K562 (cell line): ENCODE measurements around the gene AGA. TPM values are rescaled to one million over a fixed set of nuclear protein-coding genes. Genes with fewer than 3 reads are reported as not detected.

Experiments
- ATAC-seq: fragments of 200-7000 bp; cut with Tn5 transposase; 3 replicates; pipeline ENCODE4 v1.9.1; 2020; ENCODE audit warnings: moderate library complexity
- BruUV-seq: library from RNA; stranded (reverse); fragments of 400-500 nt; replicated peaks from 2 replicates; lab custom pipeline; 2021; lab: Mats Ljungman, UMichigan
- CTCF ChIA-PET: fragments of 300-600 bp; formaldehyde crosslinking; extraction: SDS; loops from one replicate; lab custom pipeline; 2021; ENCODE audit warnings: low intra/inter-chr PET ratio; lab: Yijun Ruan, JAX
- POLR2A ChIA-PET: fragments of 300-600, 350-650 bp; sonication (Branson Sonifier 250); formaldehyde crosslinking; extraction: SDS; loops from one replicate; lab custom pipeline; 2021; ENCODE audit warnings: antibody characterized with exemption, inconsistent platforms; lab: Yijun Ruan, JAX
- DNase-seq, 4 experiments: peaks; one replicate each; pipeline versions ENCODE4 v3.0.0 to v3.0.0-alpha.2; 2011 to 2018; ENCODE audit warnings: low spot score in 3 of 4, mixed read lengths in 3 of 4; ENCODE audit errors: extremely low read depth in 1 of 4
- FAIRE-seq: peaks from 2 replicates; lab custom pipeline; 2011; peaks lifted over from hg19 to GRCh38; lab: Jason Lieb, UNC
- H2AFZ ChIP-seq: 2 replicates; pipeline ENCODE4 v1.6.0; 2011; ENCODE audit warnings: low read depth, low read length, control low read depth, inconsistent platforms
- H3K27ac ChIP-seq: fragments of 200-600 bp; 3 replicates; pipeline ENCODE4 v1.8.0; 2011; ENCODE audit warnings: low read depth, mild to moderate bottlenecking, control low read depth, inconsistent platforms, low read length, moderate library complexity, mixed read lengths; ENCODE audit errors: extremely low read depth
- H3K27me3 ChIP-seq, 2 experiments: fragments of 300-600 bp in 1 of 2; 2 replicates in 1 of 2; 3 replicates in 1 of 2; pipeline versions ENCODE4 v1.6.0 to v1.8.0; 2011; ENCODE audit warnings: inconsistent platforms in 2 of 2, low read length in 2 of 2, mild to moderate bottlenecking in 1 of 2, mixed read lengths in 1 of 2, moderate library complexity in 1 of 2; ENCODE audit not compliant: control insufficient read depth in 2 of 2, insufficient read depth in 2 of 2
- H3K36me3 ChIP-seq: fragments of 300-600 bp; 3 replicates; pipeline ENCODE4 v1.8.0; 2011; ENCODE audit warnings: mild to moderate bottlenecking, low read length, inconsistent platforms; ENCODE audit not compliant: control insufficient read depth, insufficient read depth
- H3K4me1 ChIP-seq, 2 experiments: fragments of 200-600 bp in 1 of 2; replicated peaks in 1 of 2; 2 replicates in 1 of 2; 3 replicates in 1 of 2; pipeline versions ENCODE4 v1.5.1 to v1.8.0; 2011; ENCODE audit warnings: inconsistent platforms in 2 of 2, low read length in 2 of 2, mild to moderate bottlenecking in 1 of 2, mixed read lengths in 1 of 2, moderate library complexity in 1 of 2; ENCODE audit not compliant: control insufficient read depth in 2 of 2, insufficient read depth in 2 of 2
- H3K4me2 ChIP-seq: 2 replicates; pipeline ENCODE4 v1.6.1; 2011; ENCODE audit warnings: low read length, control low read depth, inconsistent platforms, mixed read lengths; ENCODE audit not compliant: insufficient read depth
- H3K4me3 ChIP-seq: fragments of 200-600 bp; sonication (generic), shearing (Covaris generic); 2 replicates; pipeline ENCODE4 v1.5.1; 2016; ENCODE audit warnings: control low read depth, inconsistent platforms
- H3K79me2 ChIP-seq: fragments of 200-600 bp; 3 replicates; pipeline ENCODE4 v1.8.0; 2011; ENCODE audit warnings: low read length, inconsistent platforms; ENCODE audit not compliant: control insufficient read depth, insufficient read depth
- H3K9ac ChIP-seq, 2 experiments: 2 replicates each; pipeline versions ENCODE4 v1.6.0 to v1.6.1; 2011; ENCODE audit warnings: low read depth in 2 of 2, low read length in 2 of 2, control low read depth in 1 of 2, inconsistent platforms in 1 of 2, mild to moderate bottlenecking in 1 of 2, mixed read lengths in 1 of 2; ENCODE audit not compliant: insufficient read depth in 1 of 2
- H3K9me1 ChIP-seq: one replicate; pipeline ENCODE4 v1.6.0; 2011; ENCODE audit warnings: inconsistent platforms, mild to moderate bottlenecking, low read length, moderate library complexity; ENCODE audit not compliant: control insufficient read depth, insufficient read depth
- H3K9me3 ChIP-seq: replicated peaks from 2 replicates; pipeline ENCODE4 v1.5.1; 2011; ENCODE audit warnings: low read depth, low read length, inconsistent platforms; ENCODE audit not compliant: control insufficient read depth, insufficient read depth
- H4K20me1 ChIP-seq: replicated peaks from 2 replicates; pipeline ENCODE4 v1.6.1; 2011; ENCODE audit warnings: low read length, inconsistent platforms, mixed read lengths; ENCODE audit not compliant: control insufficient read depth, insufficient read depth
- ATF1 ChIP-seq, 2 experiments: fragments of 450-650 bp in 1 of 2; IDR thresholded peaks; 2 replicates each; pipeline ENCODE4 v1.6.1; 2016; ENCODE audit warnings: missing compliant biosample characterization in 1 of 2, missing genetic modification characterization in 1 of 2
- CBX2 ChIP-seq: fragments of 200-600 bp; sonication (generic); IDR thresholded peaks from one replicate; pipeline ENCODE4 v1.6.1; 2012; ENCODE audit warnings: mild to moderate bottlenecking, low read length, inconsistent platforms; ENCODE audit not compliant: insufficient read depth, poor library complexity, severe bottlenecking
- E2F4 ChIP-seq: sonication (generic); formaldehyde crosslinking; IDR thresholded peaks from 2 replicates; pipeline ENCODE4 v1.8.0; 2022; ENCODE audit warnings: mild to moderate bottlenecking, low read depth, missing genetic modification reagents
- MCM5 ChIP-seq: fragments of 450-650 bp; IDR thresholded peaks from 2 replicates; pipeline ENCODE4 v1.6.1; 2016; ENCODE audit warnings: low read depth
- PCBP2 ChIP-seq: fragments of 200-400 bp; formaldehyde crosslinking; IDR thresholded peaks from 2 replicates; pipeline ENCODE4 v1.6.1; 2018; ENCODE audit warnings: low read length, low read depth, mild to moderate bottlenecking, moderate library complexity; ENCODE audit not compliant: poor library complexity, severe bottlenecking
- PHTF2 ChIP-seq: fragments of 250-450 bp; sonication (Bioruptor Pico); IDR thresholded peaks from 2 replicates; pipeline ENCODE4 v1.5.0; 2021; ENCODE audit warnings: mild to moderate bottlenecking
- RBBP5 ChIP-seq: fragments of 200-600 bp; sonication (generic); IDR thresholded peaks from 2 replicates; pipeline ENCODE4 v1.6.1; 2012; ENCODE audit warnings: borderline replicate concordance, mild to moderate bottlenecking, low read length, control low read depth, inconsistent platforms; ENCODE audit not compliant: insufficient read depth, poor library complexity, severe bottlenecking
- TRIM25 ChIP-seq: fragments of 450-650 bp; IDR thresholded peaks from 2 replicates; pipeline ENCODE4 v1.7.0; 2016; ENCODE audit warnings: borderline replicate concordance
- ZNF436 ChIP-seq: fragments of 250-450, 450-650 bp; sonication (Bioruptor Pico); formaldehyde crosslinking; IDR thresholded peaks from 2 replicates; pipeline ENCODE4 v1.7.0; 2020; ENCODE audit warnings: mild to moderate bottlenecking
- ZNF609 ChIP-seq: sonication (generic); formaldehyde crosslinking; IDR thresholded peaks from 2 replicates; pipeline ENCODE4 v1.8.1; 2023; ENCODE audit warnings: missing genetic modification reagents, mild to moderate bottlenecking, borderline replicate concordance
- ZNF766 ChIP-seq: fragments of 200-800 bp; sonication (Bioruptor generic); conservative IDR thresholded peaks from 2 replicates; pipeline ENCODE4 v1.6.1; 2016; ENCODE audit warnings: missing genetic modification characterization, missing compliant biosample characterization
- WGBS: fragments of 100-300 bp; shearing (Covaris generic); methylation state at CpG from one replicate; pipeline ENCODE4 v1.1.6; 2016; ENCODE audit warnings: low coverage, mixed read lengths; ENCODE audit not compliant: insufficient coverage; ENCODE audit errors: missing lambda C conversion rate; 5-methylcytosine and 5-hydroxymethylcytosine counted together
- in situ Hi-C: fragments of 300-500 bp; cut with MboI; formaldehyde crosslinking; loops from 4 replicates; pipeline ENCODE4 v1.15.0; 2018; ENCODE audit warnings: inconsistent platforms, mixed read lengths
- intact Hi-C: fragments of 100-400 bp; cut with micrococcal nuclease; formaldehyde crosslinking; loops from 2 replicates; pipeline ENCODE4 v1.14.2; 2022
- polyA plus RNA-seq, 8 experiments: library from polyadenylated mRNA; depleted of rRNA in 4 of 8; stranded (reverse) in 5 of 8; unstranded in 3 of 8; fragments of >200 nt; fragmentation: Nextera tagmentation in 2 of 8; fragmentation: Illumina TruSeq in 1 of 8; extraction: Ambion mirVana in 2 of 8; extraction: Trizol in 1 of 8; gene quantifications; 2 replicates each; pipeline versions ENCODE4 v1.2.1 to v1.2.3, GENCODE V29; 2011 to 2014; ENCODE audit warnings: inconsistent platforms in 1 of 8, missing spikeins in 1 of 8
- total RNA-seq, 7 experiments: library from RNA; depleted of rRNA in 6 of 7; stranded (reverse); fragments of >200 nt in 6 of 7; fragmentation: Illumina TruSeq in 2 of 7; extraction: Trizol in 2 of 7; gene quantifications; 2 replicates each; pipeline versions ENCODE4 v1.2.1 to v1.2.3, GENCODE V29; 2011 to 2021; ENCODE audit warnings: low replicate concordance in 1 of 7
- TF ChIP-seq, protein P1 (sequence below): fragments of 250-450 bp; sonication (Bioruptor Pico); IDR thresholded peaks from 2 replicates; pipeline ENCODE4 v1.8.0; 2022; ENCODE audit warnings: inconsistent platforms

The AGA gene
- total and polyA plus RNA-seq, 9 of the 15 experiments (the other 6 are each of a cell fraction or from before 2014, with no cell fraction given), result 8.5 to 25.0 (median 12.6) TPM

- Histone ChIP-seq H3K79me2 (no peaks in the 10 kb centered on the region), H3K27ac (no peak overlapping the region), H4K20me1 (no peaks in the 10 kb centered on the region), H3K4me2 (no peak overlapping the region), H3K9ac (no peak overlapping the region), H3K4me3 (no peak overlapping the region), H3K4me1 (peaks cover 2 to 4% of the 10 kb centered on the region in 2 experiments; a peak in 3 of 5 replicates), H3K27me3 (no peaks in the 10 kb centered on the region; a peak in 1 of 5 replicates), H3K9me3 (no peaks in the 10 kb centered on the region), H3K36me3 (no peaks in the 10 kb centered on the region), H3K9me1 (no peaks in the 10 kb centered on the region), H2AFZ (no peak overlapping the region)
- no peak for FAIRE-seq
- BruUV-seq, result no TSS peak
- in situ Hi-C loops (no loop called here), intact Hi-C loops (loop anchor here (10.0 kb wide), 1 partner anchor 192 kb away; no protein-coding TSS in a partner anchor)
- ATAC-seq, result no peak
- POLR2A ChIA-PET, result no interaction called here
- WGBS, result 20% methylated on average over 2 of the region's 2 CpGs
- CTCF ChIA-PET, result no interaction called here
- DNase-seq, result no peak
- TF ChIP-seq ZNF766 (CRISPR knock-in tag), result no peak
- no peak for TF ChIP-seq PCBP2
- TF ChIP-seq MCM5, result no peak
- TF ChIP-seq ZNF436, result no peak
- TF ChIP-seq PHTF2 (CRISPR knock-in tag), result no peak
- TF ChIP-seq TRIM25, result no peak
- TF ChIP-seq E2F4, result no peak
- no peak for TF ChIP-seq ATF1 (CRISPR knock-in tag; IDR thresholded peaks at IDR 0.05)
- TF ChIP-seq ATF1 (tag; IDR thresholded peaks at IDR 0.05), result no peak
- TF ChIP-seq, protein P1, sequence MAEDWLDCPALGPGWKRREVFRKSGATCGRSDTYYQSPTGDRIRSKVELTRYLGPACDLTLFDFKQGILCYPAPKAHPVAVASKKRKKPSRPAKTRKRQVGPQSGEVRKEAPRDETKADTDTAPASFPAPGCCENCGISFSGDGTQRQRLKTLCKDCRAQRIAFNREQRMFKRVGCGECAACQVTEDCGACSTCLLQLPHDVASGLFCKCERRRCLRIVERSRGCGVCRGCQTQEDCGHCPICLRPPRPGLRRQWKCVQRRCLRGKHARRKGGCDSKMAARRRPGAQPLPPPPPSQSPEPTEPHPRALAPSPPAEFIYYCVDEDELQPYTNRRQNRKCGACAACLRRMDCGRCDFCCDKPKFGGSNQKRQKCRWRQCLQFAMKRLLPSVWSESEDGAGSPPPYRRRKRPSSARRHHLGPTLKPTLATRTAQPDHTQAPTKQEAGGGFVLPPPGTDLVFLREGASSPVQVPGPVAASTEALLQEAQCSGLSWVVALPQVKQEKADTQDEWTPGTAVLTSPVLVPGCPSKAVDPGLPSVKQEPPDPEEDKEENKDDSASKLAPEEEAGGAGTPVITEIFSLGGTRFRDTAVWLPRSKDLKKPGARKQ, result no peak
- no peak for TF ChIP-seq RBBP5
- TF ChIP-seq ZNF609, result no peak
- no peak for TF ChIP-seq CBX2
Observed at GRCh38 chr4:177446586-177446985, 4.3 kb upstream of the AGA start.
